Thyroid gland (tissue), 4 donors: Measurements from ENCODE around the gene TH. TPM values are rescaled to one million over a fixed set of nuclear protein-coding genes. Genes with fewer than 3 reads are reported as not detected.

Source experiments
- DNase-seq, 2 donors: peaks; one replicate each; pipeline ENCODE4 v3.0.0-alpha.2; 2019
- H3K27ac ChIP-seq, 3 donors: fragments of 200-600 bp; sonication (generic); 1 replicate in 2 of 3; 2 replicates in 1 of 3; pipeline ENCODE4 v1.5.1; 2016 to 2019; ENCODE audit warnings: mild to moderate bottlenecking in 1 of 3, moderate library complexity in 1 of 3
- H3K27me3 ChIP-seq: fragments of 200-600 bp; sonication (generic); one replicate; pipeline ENCODE4 v1.5.1; 2019
- H3K36me3 ChIP-seq, 2 donors: fragments of 200-600 bp; sonication (generic); one replicate each; pipeline ENCODE4 v1.5.1; 2016 to 2019
- H3K4me1 ChIP-seq, 2 donors: fragments of 200-600 bp; sonication (generic); one replicate each; pipeline ENCODE4 v1.5.1; 2017 to 2019
- H3K4me3 ChIP-seq, 3 donors: fragments of 200-600 bp; sonication (generic); replicated peaks in 1 of 3; 1 replicate in 2 of 3; 2 replicates in 1 of 3; pipeline ENCODE4 v1.5.1; 2016; ENCODE audit warnings: mild to moderate bottlenecking in 1 of 3
- H3K9me3 ChIP-seq: fragments of 200-600 bp; sonication (generic); one replicate; pipeline ENCODE4 v1.5.1; 2017
- POLR2A ChIP-seq, 2 donors: fragments of 450-650 bp; IDR thresholded peaks; one replicate each; pipeline ENCODE4 v1.6.1; 2017; ENCODE audit warnings: antibody characterized with exemption in 2 of 2, mild to moderate bottlenecking in 2 of 2, moderate library complexity in 1 of 2
- whole genome bisulfite sequencing, 2 donors: methylation state at CpG; one replicate each; pipeline ENCODE4 v1.1.5; 2017; 5-methylcytosine and 5-hydroxymethylcytosine counted together
- intact Hi-C: fragments of 100-400 bp; cut with DNase I; formaldehyde crosslinking; loops from one replicate; pipeline ENCODE4 v1.15.1; 2023
- total RNA-seq, 4 donors: library from RNA; depleted of rRNA; stranded (reverse); fragments of >200 nt; gene quantifications; one replicate each; pipeline ENCODE4 v1.2.3, GENCODE V29; 2016
- TF ChIP-seq, protein P1 (sequence below), 6 experiments: fragments of 200-600 bp in 3 of 6; fragments of 450-650 bp in 3 of 6; sonication (generic) in 3 of 6; IDR thresholded peaks; one replicate each; pipeline ENCODE4 v1.5.1; 2016 to 2019; ENCODE audit warnings: antibody characterized with exemption in 6 of 6, mild to moderate bottlenecking in 2 of 6, inconsistent platforms in 1 of 6, moderate library complexity in 1 of 6

TH gene
- total RNA-seq, 4 donors from 2014 or later: not detected

DNA sequence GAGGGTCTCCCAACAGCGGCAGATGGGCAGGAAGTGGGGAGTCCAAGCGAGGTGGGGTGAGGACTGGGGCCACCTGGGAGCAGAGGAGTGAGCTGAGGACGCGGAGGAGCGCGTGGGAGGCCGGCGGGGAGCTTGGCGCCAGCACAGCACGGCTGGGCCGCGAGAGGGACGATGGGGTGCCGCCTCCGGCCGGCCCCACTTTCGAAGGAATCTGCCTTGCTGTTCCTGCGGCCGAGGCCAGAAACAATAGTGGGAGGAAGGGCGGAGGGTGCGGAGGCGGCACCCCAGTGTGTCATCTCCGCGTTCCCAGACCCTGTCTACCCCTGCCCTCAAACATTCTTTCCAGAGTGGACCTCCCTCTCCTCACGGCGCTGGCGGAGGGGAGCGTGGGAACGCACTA is 16.1 kb downstream of the TH start:
- Histone ChIP-seq H3K27ac (no peak overlapping the region), H3K36me3 (no peaks in the 10 kb centered on the region), H3K4me1 (peaks cover 16 to 20% of the 10 kb centered on the region in 2 donors), H3K9me3 (no peaks in the 10 kb centered on the region), H3K4me3 (no peak overlapping the region), H3K27me3 (no peaks in the 10 kb centered on the region)
- WGBS, 2 donors: 80% methylated on average over 22 to 28 of the region's 29 CpGs
- DNase-seq: no peak
- TF ChIP-seq, protein P1, sequence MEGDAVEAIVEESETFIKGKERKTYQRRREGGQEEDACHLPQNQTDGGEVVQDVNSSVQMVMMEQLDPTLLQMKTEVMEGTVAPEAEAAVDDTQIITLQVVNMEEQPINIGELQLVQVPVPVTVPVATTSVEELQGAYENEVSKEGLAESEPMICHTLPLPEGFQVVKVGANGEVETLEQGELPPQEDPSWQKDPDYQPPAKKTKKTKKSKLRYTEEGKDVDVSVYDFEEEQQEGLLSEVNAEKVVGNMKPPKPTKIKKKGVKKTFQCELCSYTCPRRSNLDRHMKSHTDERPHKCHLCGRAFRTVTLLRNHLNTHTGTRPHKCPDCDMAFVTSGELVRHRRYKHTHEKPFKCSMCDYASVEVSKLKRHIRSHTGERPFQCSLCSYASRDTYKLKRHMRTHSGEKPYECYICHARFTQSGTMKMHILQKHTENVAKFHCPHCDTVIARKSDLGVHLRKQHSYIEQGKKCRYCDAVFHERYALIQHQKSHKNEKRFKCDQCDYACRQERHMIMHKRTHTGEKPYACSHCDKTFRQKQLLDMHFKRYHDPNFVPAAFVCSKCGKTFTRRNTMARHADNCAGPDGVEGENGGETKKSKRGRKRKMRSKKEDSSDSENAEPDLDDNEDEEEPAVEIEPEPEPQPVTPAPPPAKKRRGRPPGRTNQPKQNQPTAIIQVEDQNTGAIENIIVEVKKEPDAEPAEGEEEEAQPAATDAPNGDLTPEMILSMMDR (IDR thresholded peaks at IDR 0.05): no peak
- TF ChIP-seq POLR2A (IDR thresholded peaks at IDR 0.05): no peak
- intact Hi-C loops: loop anchor here (10.0 kb wide), 1 partner anchor 321 kb away; the partner anchor contains the start of genes SYT8 and TNNI2

DNA sequence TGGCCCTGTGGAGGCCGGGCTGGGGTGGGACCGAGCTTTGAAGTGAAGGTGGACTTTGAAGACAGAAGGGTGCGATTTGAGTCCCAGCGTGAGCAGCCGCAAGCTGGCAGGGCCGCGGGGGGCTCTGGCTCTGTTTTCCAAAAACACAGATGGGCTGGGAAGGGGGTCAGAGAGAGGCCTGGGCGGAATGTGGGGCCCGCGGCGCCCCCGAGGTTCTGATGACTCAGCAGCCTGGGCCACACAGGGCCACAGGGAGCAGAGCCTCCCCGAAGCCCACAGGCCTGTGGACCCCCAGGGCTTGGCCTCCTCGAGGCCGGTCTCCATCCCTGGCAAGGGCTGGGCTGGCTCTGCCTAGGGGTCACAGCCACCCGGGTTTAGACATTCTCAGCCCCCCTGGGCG is 16.7 kb downstream of the TH start:
- WGBS, 2 donors: 78 to 86% methylated on average over 13 to 16 of the region's 17 CpGs
- Histone ChIP-seq H3K9me3 (no peaks in the 10 kb centered on the region), H3K4me1 (peaks cover 12 to 14% of the 10 kb centered on the region in 2 donors), H3K36me3 (no peaks in the 10 kb centered on the region), H3K27ac (no peak overlapping the region), H3K27me3 (no peaks in the 10 kb centered on the region), H3K4me3 (no peak overlapping the region)
- intact Hi-C loops: loop anchor here (5.0 to 10.0 kb wide), 3 partner anchors 273 to 463 kb away; partner anchors contain the start of genes SYT8 and TNNI2
- DNase-seq: no peak
- TF ChIP-seq POLR2A (IDR thresholded peaks at IDR 0.05): no peak

DNA sequence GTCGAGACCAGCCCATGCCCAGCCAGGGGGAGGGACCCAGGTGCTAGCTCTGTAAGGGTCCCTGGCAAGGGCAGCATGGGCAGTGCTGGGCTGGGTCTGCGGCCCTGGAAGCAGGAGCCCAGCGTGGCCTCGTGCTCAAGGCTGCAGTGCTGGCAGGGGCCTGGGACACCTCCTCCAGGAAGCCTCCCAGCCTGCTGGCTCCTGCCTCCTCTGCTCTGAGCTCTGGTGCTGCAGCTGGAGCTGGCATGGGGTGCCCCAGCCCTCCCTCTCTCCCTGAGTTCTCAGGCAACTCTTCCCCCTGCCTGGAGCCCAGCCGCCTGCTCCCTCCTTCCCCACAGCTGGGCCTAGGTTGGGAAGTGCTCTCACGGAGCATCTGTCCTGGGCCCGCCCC is 17.4 kb downstream of the TH start:
- TF ChIP-seq, protein P1 (IDR thresholded peaks at IDR 0.05): no peak
- TF ChIP-seq POLR2A (IDR thresholded peaks at IDR 0.05): no peak
- no peak for DNase-seq
- Histone ChIP-seq H3K9me3 (no peaks in the 10 kb centered on the region), H3K4me3 (no peak overlapping the region), H3K4me1 (peaks cover 5 to 9% of the 10 kb centered on the region in 2 donors), H3K27ac (no peak overlapping the region), H3K27me3 (no peaks in the 10 kb centered on the region), H3K36me3 (no peaks in the 10 kb centered on the region)
- intact Hi-C loops: loop anchor here (5.0 to 10.0 kb wide), 3 partner anchors 272 to 462 kb away; partner anchors contain the start of genes SYT8 and TNNI2
- 80 to 89% methylated on average over 3 to 4 of the region's 7 CpGs for WGBS, 2 donors

DNA sequence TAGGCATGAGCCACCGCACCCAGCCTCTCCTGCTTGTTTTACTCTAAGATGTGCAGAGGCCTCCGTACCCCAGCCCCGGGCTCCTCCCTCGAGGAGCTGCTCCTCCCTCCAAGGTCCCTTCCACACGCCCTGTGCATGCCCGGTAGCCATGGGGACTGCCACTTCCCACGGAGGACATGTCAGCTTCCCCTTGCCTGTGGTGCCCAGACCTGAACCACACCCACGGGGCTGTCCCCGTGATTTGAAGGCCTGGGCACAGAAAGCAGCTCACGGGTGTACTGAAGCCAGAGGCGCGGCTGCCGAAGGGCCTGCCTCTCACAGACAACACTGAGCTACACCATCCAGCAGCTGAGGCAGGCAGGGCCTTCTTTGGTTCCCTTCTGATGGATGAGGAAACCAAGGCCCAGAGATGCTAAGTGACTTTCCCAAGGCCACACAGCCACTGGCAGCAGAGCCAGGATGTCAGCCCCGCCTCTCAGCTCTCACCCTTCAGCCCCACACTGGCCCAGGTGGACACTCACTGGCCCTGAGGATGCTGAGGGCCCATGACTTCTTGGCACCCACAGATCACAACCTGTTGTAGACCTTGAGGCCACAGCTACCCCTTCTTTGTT is 17.9 kb downstream of the TH start:
- Histone ChIP-seq H3K4me1 (peaks cover under 1 to 5% of the 10 kb centered on the region in 2 donors), H3K27ac (no peak overlapping the region), H3K27me3 (no peaks in the 10 kb centered on the region), H3K36me3 (no peaks in the 10 kb centered on the region), H3K9me3 (no peaks in the 10 kb centered on the region), H3K4me3 (no peak overlapping the region)
- TF ChIP-seq, protein P1 (IDR thresholded peaks at IDR 0.05): no peak
- TF ChIP-seq POLR2A (IDR thresholded peaks at IDR 0.05): no peak
- WGBS, 2 donors: 74 to 75% methylated on average over 11 to 12 of the region's 14 CpGs
- intact Hi-C loops: loop anchor here (5.0 to 10.0 kb wide), 3 partner anchors 271 to 461 kb away; partner anchors contain the start of genes SYT8 and TNNI2
- DNase-seq: no peak

DNA sequence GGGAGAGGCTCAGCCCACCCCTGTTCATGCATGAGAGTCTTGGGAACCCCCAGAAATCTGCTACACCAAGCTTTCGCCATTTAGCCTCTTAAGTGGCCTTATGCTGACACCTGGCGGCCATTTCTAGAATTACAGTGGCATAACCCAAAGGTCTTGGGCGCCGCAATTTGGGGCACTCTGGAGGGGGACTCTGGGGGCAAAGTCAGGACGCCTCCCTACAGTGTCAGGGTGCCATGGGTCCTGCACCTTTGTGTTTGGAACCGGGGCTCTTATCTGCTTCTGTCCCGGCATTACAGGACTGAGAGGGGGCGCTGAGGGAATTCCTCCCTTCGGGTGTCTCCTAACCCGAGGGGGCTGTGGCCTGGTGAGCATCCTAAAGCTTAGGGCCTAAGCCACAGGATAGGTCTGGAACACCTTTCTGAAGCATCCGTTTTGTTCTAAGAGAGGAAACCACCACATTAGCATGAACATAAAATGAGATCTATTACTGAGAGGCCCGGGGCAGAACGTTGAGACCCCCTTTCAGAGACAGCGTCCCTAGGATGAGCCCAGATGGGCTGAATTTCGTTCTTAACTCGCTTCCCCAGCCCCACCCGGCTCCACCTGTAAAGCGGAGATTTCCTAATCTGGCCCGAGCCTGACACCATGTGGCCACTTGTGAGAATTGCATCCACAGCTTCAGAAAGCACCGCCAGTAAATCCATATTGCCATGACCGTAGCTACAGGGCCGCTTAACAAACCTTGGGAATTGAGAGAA is 19.9 kb downstream of the TH start:
- WGBS, 2 donors: 0 to 3% methylated on average over 7 to 22 of the region's 22 CpGs
- TF ChIP-seq, protein P1 (IDR thresholded peaks at IDR 0.05): peak; percentile 72 to 87 (median 85)
- TF ChIP-seq POLR2A (IDR thresholded peaks at IDR 0.05): no peak
- peak; percentile 79 to 84 for DNase-seq
- Histone ChIP-seq H3K4me1 (peaks cover 0 to 5% of the 10 kb centered on the region in 2 donors), H3K27me3 (peaks cover 5% of the 10 kb centered on the region), H3K36me3 (no peaks in the 10 kb centered on the region), H3K4me3 (no peak overlapping the region), H3K27ac (no peak overlapping the region), H3K9me3 (no peaks in the 10 kb centered on the region)
- intact Hi-C loops: loop anchor here (5.0 to 10.0 kb wide), 3 partner anchors 269 to 459 kb away; partner anchors contain the start of genes SYT8 and TNNI2
